Pancreas (tissue), 10 donors: ENCODE measurements around the gene TM9SF3. TPM values are rescaled to one million over a fixed set of nuclear protein-coding genes. Genes with fewer than 3 reads are reported as not detected.
A peak's percentile ranks its signal among the peaks of the same experiment; 100 is the strongest.

Experiments
- ATAC-seq, 4 donors: fragments of 200-7000 bp; cut with Tn5 transposase; one replicate each; pipeline versions ENCODE4 v1.8.0 to v1.9.1; 2020; ENCODE audit warnings: mild to moderate bottlenecking in 4 of 4, moderate library complexity in 4 of 4
- DNase-seq, 6 donors: peaks; one replicate each; pipeline ENCODE4 v3.0.0-alpha.2; 2020
- FAIRE-seq: peaks from 2 replicates; lab custom pipeline; 2012; peaks lifted over from hg19 to GRCh38; lab: Jason Lieb, UNC
- H3K27ac ChIP-seq, 4 donors: fragments of 200-600 bp; sonication (generic); 1 replicate in 3 of 4; 2 replicates in 1 of 4; pipeline versions ENCODE4 v1.5.0 to v1.8.0; 2020
- H3K27me3 ChIP-seq, 4 donors: fragments of 200-600 bp; one replicate each; pipeline ENCODE4 v1.8.0; 2021
- H3K36me3 ChIP-seq, 3 donors: fragments of 200-600 bp; sonication (generic) in 1 of 3; one replicate each; pipeline versions ENCODE4 v1.5.0 to v1.8.0; 2020 to 2021
- H3K4me1 ChIP-seq, 3 donors: fragments of 200-600 bp; one replicate each; pipeline ENCODE4 v1.8.0; 2021
- H3K4me3 ChIP-seq, 4 donors: fragments of 200-600 bp; sonication (generic) in 2 of 4; one replicate each; pipeline versions ENCODE4 v1.5.0 to v1.8.0; 2020 to 2021
- H3K9me3 ChIP-seq, 4 donors: fragments of 200-600 bp; one replicate each; pipeline ENCODE4 v1.8.0; 2021
- CTCF ChIP-seq, 4 donors: fragments of 200-600 bp; sonication (generic) in 3 of 4; IDR thresholded peaks; one replicate each; pipeline versions ENCODE4 v1.5.0 to v1.8.0; 2021; ENCODE audit warnings: antibody characterized with exemption in 4 of 4
- WGBS, 2 donors: extraction: QIAGEN DNeasy Blood & Tissue Kit; methylation state at CpG; one replicate each; pipeline ENCODE4 v1.1.7; 2013; 5-methylcytosine and 5-hydroxymethylcytosine counted together
- intact Hi-C, 3 donors: fragments of 100-400 bp; cut with DNase I; formaldehyde crosslinking; loops; one replicate each; pipeline versions ENCODE4 v1.11.1 to v1.14.2; 2022
- polyA plus RNA-seq, 2 donors: library from polyadenylated mRNA; stranded (reverse); fragments of 200-250 nt; gene quantifications; one replicate each; pipeline ENCODE4 v1.2.3, GENCODE V29; 2013
- total RNA-seq, 6 donors: library from RNA; stranded (reverse); fragmentation: NEBNext Ultra II Directional in 4 of 6; extraction: Animal tissue kit (Norgen Biotek cat#: 25700) in 4 of 6; gene quantifications; one replicate each; pipeline versions ENCODE4 v1.2.1 to v1.2.4, GENCODE V29; 2021 to 2023
- donor health status: healthy with polysubstance abuse.
- donor health status: DM: no; HTN: no; CAD: no; lungs with moderate emphysema.
- donor health status: DM: no; HTN: no; CAD: no.
- donor health status: control.
- donor health status: control.
- donor health status: Bipolar disorder and iron deficiency.
- donor health status: DM: yes; HTN: yes; CAD: no.
- donor health status: DM: no; HTN: no; CAD: no.
- donor health status: DM: no; HTN: no; CAD: no.
- donor health status: DM: yes; HTN: yes; CAD: no.

The TM9SF3 gene
- total and polyA plus RNA-seq, 8 donors = 15.5 to 110 (median 60.2) TPM

- FAIRE-seq = no peak
- WGBS, 2 donors = 77 to 88% methylated on average over 8 of the region's 8 CpGs
- Histone ChIP-seq H3K4me1 (no peaks in the 10 kb centered on the region), H3K27me3 (no peaks in the 10 kb centered on the region), H3K36me3 (peaks cover 0 to 30% (median under 1%) of the 10 kb centered on the region in 3 donors), H3K27ac (no peak overlapping the region), H3K4me3 (no peak overlapping the region), H3K9me3 (no peaks in the 10 kb centered on the region)
- no peak for ATAC-seq
- no peak for TF ChIP-seq CTCF (IDR thresholded peaks at IDR 0.05)
- intact Hi-C loops = no loop called here
- DNase-seq = no peak
Measured at GRCh38 chr10:96612055-96612830, 25.4 kb upstream of the TM9SF3 start.

- Histone ChIP-seq H3K4me1 (no peaks in the 10 kb centered on the region), H3K27ac (no peak overlapping the region), H3K36me3 (peaks cover 0 to 30% (median 0%) of the 10 kb centered on the region in 3 donors), H3K27me3 (no peaks in the 10 kb centered on the region), H3K4me3 (no peak overlapping the region), H3K9me3 (no peaks in the 10 kb centered on the region)
- no peak for TF ChIP-seq CTCF (IDR thresholded peaks at IDR 0.05)
- ATAC-seq (peak in 1 of 4 donors; percentile 51), DNase-seq (no peak), FAIRE-seq (no peak)
- intact Hi-C loops = no loop called here
- WGBS, 2 donors = 85 to 90% methylated on average over 6 of the region's 6 CpGs
Measured at GRCh38 chr10:96610817-96611216, 24.0 kb upstream of the TM9SF3 start.

- no peaks in the 10 kb centered on the region for H3K27me3 ChIP-seq
- no peaks in the 10 kb centered on the region for H3K4me1 ChIP-seq
- ATAC-seq (no peak), FAIRE-seq (no peak), DNase-seq (no peak)
- no peak for TF ChIP-seq CTCF (IDR thresholded peaks at IDR 0.05)
- H3K27ac ChIP-seq = no peak overlapping the region
- no peaks in the 10 kb centered on the region for H3K9me3 ChIP-seq
- H3K4me3 ChIP-seq = no peak overlapping the region
- 89 to 94% methylated on average over 7 of the region's 7 CpGs for WGBS, 2 donors
- H3K36me3 ChIP-seq = peaks cover 0 to 24% (median 0%) of the 10 kb centered on the region in 3 donors
- intact Hi-C loops = no loop called here
Measured at GRCh38 chr10:96609510-96609909, 22.7 kb upstream of the TM9SF3 start.

- ATAC-seq (no peak), DNase-seq (no peak), FAIRE-seq (no peak)
- Histone ChIP-seq H3K36me3 (peaks cover 0 to 17% (median 0%) of the 10 kb centered on the region in 3 donors), H3K27ac (no peak overlapping the region), H3K4me1 (no peaks in the 10 kb centered on the region), H3K4me3 (no peak overlapping the region), H3K9me3 (no peaks in the 10 kb centered on the region), H3K27me3 (no peaks in the 10 kb centered on the region)
- no peak for TF ChIP-seq CTCF (IDR thresholded peaks at IDR 0.05)
- intact Hi-C loops = no loop called here
- 89 to 92% methylated on average over 5 of the region's 5 CpGs for WGBS, 2 donors
Measured at GRCh38 chr10:96608805-96609204, 22.0 kb upstream of the TM9SF3 start.

- H3K27ac ChIP-seq = no peak overlapping the region
- ATAC-seq (no peak), FAIRE-seq (no peak), DNase-seq (no peak)
- WGBS, 2 donors = 78 to 96% methylated on average over 3 of the region's 3 CpGs
- no peaks in the 10 kb centered on the region for H3K4me1 ChIP-seq
- H3K4me3 ChIP-seq = no peak overlapping the region
- H3K9me3 ChIP-seq = no peaks in the 10 kb centered on the region
- no peak for TF ChIP-seq CTCF (IDR thresholded peaks at IDR 0.05)
- peaks cover 0 to 14% (median 0%) of the 10 kb centered on the region in 3 donors for H3K36me3 ChIP-seq
- H3K27me3 ChIP-seq = no peaks in the 10 kb centered on the region
- intact Hi-C loops = no loop called here
Measured at GRCh38 chr10:96608262-96608661, 21.4 kb upstream of the TM9SF3 start.
